Endothelial cell of umbilical vein (primary cell): ENCODE results near the gene DIAPH3. TPM values are rescaled to one million over a fixed set of nuclear protein-coding genes. Genes with fewer than 3 reads are reported as not detected.

Experiments
- BruUV-seq: library from RNA; stranded (reverse); fragments of 400-500 nt; replicated peaks from 2 replicates; lab custom pipeline; 2021; lab: Mats Ljungman, UMichigan
- CTCF ChIA-PET: fragments of 300-600, 350-600 bp; sonication (Branson Sonifier 250); formaldehyde crosslinking; loops from one replicate; lab custom pipeline; 2021; ENCODE audit warnings: antibody characterized with exemption, inconsistent platforms; lab: Charles Lee
- POLR2A ChIA-PET: fragments of 300-600, 350-600 bp; sonication (Branson Sonifier 250); formaldehyde crosslinking; loops from one replicate; lab custom pipeline; 2021; ENCODE audit warnings: antibody characterized with exemption, inconsistent platforms; lab: Charles Lee
- DNase-seq: peaks from one replicate; pipeline ENCODE4 v3.0.0-alpha.2; 2011; ENCODE audit warnings: low read depth, low spot score
- FAIRE-seq: peaks from 2 replicates; lab custom pipeline; 2011; peaks lifted over from hg19 to GRCh38; lab: Jason Lieb, UNC
- H2AFZ ChIP-seq: 2 replicates; pipeline ENCODE4 v1.6.0; 2012; ENCODE audit warnings: low read depth, low read length, control low read depth, inconsistent platforms
- H3K27ac ChIP-seq: 2 replicates; pipeline ENCODE4 v1.5.1; 2011; ENCODE audit warnings: low read depth, mild to moderate bottlenecking, control low read depth, low read length, moderate library complexity; ENCODE audit not compliant: insufficient read depth
- H3K27me3 ChIP-seq, 2 experiments: 2 replicates each; pipeline versions ENCODE4 v1.6.0 to v1.6.1; 2011; ENCODE audit warnings: low read length in 2 of 2, mixed read lengths in 1 of 2; ENCODE audit not compliant: control insufficient read depth in 2 of 2, insufficient read depth in 2 of 2
- H3K36me3 ChIP-seq, 2 experiments: 2 replicates in 1 of 2; 3 replicates in 1 of 2; pipeline ENCODE4 v1.5.1; 2011; ENCODE audit warnings: low read length in 2 of 2, mild to moderate bottlenecking in 1 of 2, moderate library complexity in 1 of 2; ENCODE audit not compliant: control insufficient read depth in 2 of 2, insufficient read depth in 2 of 2; ENCODE audit errors: extremely low read depth in 1 of 2
- H3K4me1 ChIP-seq: 3 replicates; pipeline ENCODE4 v1.5.1; 2011; ENCODE audit warnings: mild to moderate bottlenecking, low read length; ENCODE audit not compliant: control insufficient read depth, insufficient read depth; ENCODE audit errors: extremely low read depth
- H3K4me2 ChIP-seq: 2 replicates; pipeline ENCODE4 v1.6.1; 2011; ENCODE audit warnings: low read length, control low read depth, mixed read lengths; ENCODE audit not compliant: insufficient read depth
- H3K4me3 ChIP-seq, 3 experiments: fragments of 200-600 bp in 1 of 3; sonication (generic), shearing (Covaris generic) in 1 of 3; replicated peaks in 1 of 3; 2 replicates each; pipeline ENCODE4 v1.5.1; 2011 to 2016; ENCODE audit warnings: control low read depth in 3 of 3, low read length in 3 of 3, mild to moderate bottlenecking in 2 of 3, inconsistent platforms in 1 of 3, low read depth in 1 of 3, moderate library complexity in 1 of 3; ENCODE audit not compliant: insufficient read depth in 1 of 3
- H3K79me2 ChIP-seq: 2 replicates; pipeline ENCODE4 v1.6.0; 2012; ENCODE audit warnings: low read length, inconsistent platforms; ENCODE audit not compliant: control insufficient read depth, insufficient read depth
- H3K9ac ChIP-seq: replicated peaks from 2 replicates; pipeline ENCODE3; 2011; ENCODE audit warnings: low read length, control low read depth; ENCODE audit not compliant: insufficient read depth; ENCODE audit errors: extremely low read depth
- H3K9me1 ChIP-seq: replicated peaks from 3 replicates; pipeline ENCODE4 v1.6.0; 2011; ENCODE audit warnings: mild to moderate bottlenecking, low read length; ENCODE audit not compliant: control insufficient read depth, insufficient read depth; ENCODE audit errors: extremely low read depth
- H3K9me3 ChIP-seq: replicated peaks from 2 replicates; pipeline ENCODE4 v1.5.1; 2012; ENCODE audit warnings: low read length, inconsistent platforms; ENCODE audit not compliant: control insufficient read depth, insufficient read depth
- H4K20me1 ChIP-seq: replicated peaks from 2 replicates; pipeline ENCODE3; 2011; ENCODE audit warnings: mild to moderate bottlenecking, low read length; ENCODE audit not compliant: control insufficient read depth, insufficient read depth; ENCODE audit errors: extremely low read depth
- EZH2 ChIP-seq: IDR thresholded peaks from 2 replicates; pipeline ENCODE4 v1.6.1; 2012; ENCODE audit warnings: borderline replicate concordance, low read depth, mild to moderate bottlenecking, moderate library complexity, low read length, inconsistent platforms; ENCODE audit not compliant: severe bottlenecking
- FOS ChIP-seq: IDR thresholded peaks from 2 replicates; pipeline ENCODE4 v1.6.1; 2011; ENCODE audit warnings: mild to moderate bottlenecking, low read length, moderate library complexity, borderline replicate concordance; ENCODE audit not compliant: insufficient read depth
- GATA2 ChIP-seq: IDR thresholded peaks from 2 replicates; pipeline ENCODE4 v1.7.0; 2011; ENCODE audit warnings: low read depth, mild to moderate bottlenecking, moderate library complexity, mixed read lengths, low read length; ENCODE audit not compliant: insufficient read length, insufficient read depth
- JUN ChIP-seq: IDR thresholded peaks from 2 replicates; pipeline ENCODE4 v1.6.1; 2011; ENCODE audit warnings: borderline replicate concordance, low read depth; ENCODE audit not compliant: insufficient read length, insufficient read depth
- MYC ChIP-seq: IDR thresholded peaks from one replicate; pipeline ENCODE4 v1.6.1; 2011; ENCODE audit warnings: mild to moderate bottlenecking, low read depth, low read length
- POLR2A ChIP-seq: IDR thresholded peaks from 2 replicates; pipeline ENCODE4 v1.6.1; 2012; ENCODE audit warnings: low read depth, mild to moderate bottlenecking, control low read depth, low read length
- POLR2AphosphoS5 ChIP-seq: IDR thresholded peaks from 2 replicates; pipeline ENCODE4 v1.6.1; 2012; ENCODE audit warnings: low read depth, mild to moderate bottlenecking, control low read depth, low read length, moderate library complexity; ENCODE audit not compliant: insufficient read depth
- dilution Hi-C: fragments of 300-500 bp; cut with MboI; formaldehyde crosslinking; loops from one replicate; pipeline ENCODE4 v1.15.0; 2019; ENCODE audit warnings: low sequenced_read_pairs; ENCODE audit not compliant: extremely low pct_ligation_motif_present
- intact Hi-C: fragments of 100-400 bp; cut with micrococcal nuclease; formaldehyde crosslinking; loops from one replicate; pipeline ENCODE4 v1.10.0; 2022
- polyA plus RNA-seq, 4 experiments: library from polyadenylated mRNA; depleted of rRNA in 3 of 4; stranded (reverse) in 3 of 4; unstranded in 1 of 4; fragments of >200 nt; gene quantifications; 2 replicates each; pipeline versions ENCODE4 v1.2.1 to v1.2.3, GENCODE V29; 2011 to 2012; ENCODE audit warnings: missing spikeins in 1 of 4
- total RNA-seq: library from RNA; stranded (reverse); gene quantifications from 2 replicates; pipeline ENCODE4 v1.2.3, GENCODE V29; 2021
- TF ChIP-seq, protein P1 (sequence below), 2 donors: IDR thresholded peaks; 1 replicate in 1 of 2; 2 replicates in 1 of 2; pipeline ENCODE4 v1.5.1; 2011; ENCODE audit warnings: low read length in 2 of 2, mild to moderate bottlenecking in 2 of 2, moderate library complexity in 2 of 2, control low read depth in 1 of 2, inconsistent platforms in 1 of 2, low read depth in 1 of 2; ENCODE audit not compliant: insufficient read depth in 1 of 2; ENCODE audit errors: extremely low read depth in 1 of 2
- TF ChIP-seq, protein P2 (sequence below): IDR thresholded peaks from 2 replicates; pipeline ENCODE4 v1.6.1; 2011; ENCODE audit not compliant: insufficient read depth, insufficient read length

Gene DIAPH3
- total and polyA plus RNA-seq, 2 donors (not counting 3 experiments of a cell fraction or from before 2014, with no cell fraction given): 9.9 to 44.0 TPM

DNA sequence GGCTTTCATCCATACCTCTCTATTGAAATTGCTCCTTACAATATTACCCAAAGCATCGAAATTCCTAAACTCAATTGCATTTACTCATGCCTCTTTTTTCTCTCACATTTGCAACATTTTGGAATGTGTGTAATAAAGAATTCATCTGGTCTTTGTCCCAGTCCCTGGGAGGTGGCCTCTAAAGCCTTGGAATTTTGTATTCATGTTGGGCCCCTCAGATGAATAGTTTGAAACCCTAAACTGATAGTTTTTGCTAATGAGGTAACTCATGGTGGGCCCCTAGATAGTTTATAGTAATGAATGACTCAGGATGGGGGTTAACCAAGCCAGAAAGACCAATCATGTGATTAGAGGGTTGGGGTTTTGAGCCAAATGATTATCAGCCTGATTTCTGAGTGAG lies 490.4 kb downstream of the DIAPH3 start:
- POLR2A ChIA-PET: no interaction called here
- Histone ChIP-seq H3K36me3 (no peaks in the 10 kb centered on the region), H3K27ac (no peak overlapping the region), H3K27me3 (no peaks in the 10 kb centered on the region), H3K4me2 (no peak overlapping the region), H2AFZ (no peak overlapping the region), H3K9me3 (no peaks in the 10 kb centered on the region), H3K9ac (no peak overlapping the region), H3K9me1 (no peaks in the 10 kb centered on the region), H3K79me2 (no peaks in the 10 kb centered on the region), H3K4me3 (no peak overlapping the region), H4K20me1 (no peaks in the 10 kb centered on the region), H3K4me1 (peaks cover 2% of the 10 kb centered on the region)
- TF ChIP-seq JUN (no peak), MYC (no peak), EZH2 (no peak), POLR2A (no peak), FOS (no peak), POLR2AphosphoS5 (no peak), GATA2 (no peak)
- TF ChIP-seq, protein P1, sequence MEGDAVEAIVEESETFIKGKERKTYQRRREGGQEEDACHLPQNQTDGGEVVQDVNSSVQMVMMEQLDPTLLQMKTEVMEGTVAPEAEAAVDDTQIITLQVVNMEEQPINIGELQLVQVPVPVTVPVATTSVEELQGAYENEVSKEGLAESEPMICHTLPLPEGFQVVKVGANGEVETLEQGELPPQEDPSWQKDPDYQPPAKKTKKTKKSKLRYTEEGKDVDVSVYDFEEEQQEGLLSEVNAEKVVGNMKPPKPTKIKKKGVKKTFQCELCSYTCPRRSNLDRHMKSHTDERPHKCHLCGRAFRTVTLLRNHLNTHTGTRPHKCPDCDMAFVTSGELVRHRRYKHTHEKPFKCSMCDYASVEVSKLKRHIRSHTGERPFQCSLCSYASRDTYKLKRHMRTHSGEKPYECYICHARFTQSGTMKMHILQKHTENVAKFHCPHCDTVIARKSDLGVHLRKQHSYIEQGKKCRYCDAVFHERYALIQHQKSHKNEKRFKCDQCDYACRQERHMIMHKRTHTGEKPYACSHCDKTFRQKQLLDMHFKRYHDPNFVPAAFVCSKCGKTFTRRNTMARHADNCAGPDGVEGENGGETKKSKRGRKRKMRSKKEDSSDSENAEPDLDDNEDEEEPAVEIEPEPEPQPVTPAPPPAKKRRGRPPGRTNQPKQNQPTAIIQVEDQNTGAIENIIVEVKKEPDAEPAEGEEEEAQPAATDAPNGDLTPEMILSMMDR (IDR thresholded peaks at IDR 0.05; ENCODE audit: extremely low read depth in 1 of 2, insufficient read depth in 1 of 2, low read depth in 1 of 2, low read length in 2 of 2): no peak
- TF ChIP-seq, protein P2, sequence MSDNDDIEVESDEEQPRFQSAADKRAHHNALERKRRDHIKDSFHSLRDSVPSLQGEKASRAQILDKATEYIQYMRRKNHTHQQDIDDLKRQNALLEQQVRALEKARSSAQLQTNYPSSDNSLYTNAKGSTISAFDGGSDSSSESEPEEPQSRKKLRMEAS: no peak
- CTCF ChIA-PET: interaction anchor here (10.0 kb wide), 1 partner anchor 281 kb away, joined by 129 read pairs; no protein-coding TSS in a partner anchor
- FAIRE-seq (no peak), DNase-seq (no peak)
- BruUV-seq: no TSS peak
- intact Hi-C loops: no loop called here
- dilution Hi-C loops: no loop called here
